Measurements from ENCODE around the gene DDX11. TPM values are rescaled to one million over a fixed set of nuclear protein-coding genes. Genes with fewer than 3 reads are reported as not detected.
"Not testable (repeated sequence)": the region's sequence is repeated elsewhere in the genome, so short reads cannot be mapped to it uniquely, and the experiment has no call there.

DDX11 gene
- total RNA-seq: 10 to 100 TPM; 34.3 to 41.2 TPM

DNA sequence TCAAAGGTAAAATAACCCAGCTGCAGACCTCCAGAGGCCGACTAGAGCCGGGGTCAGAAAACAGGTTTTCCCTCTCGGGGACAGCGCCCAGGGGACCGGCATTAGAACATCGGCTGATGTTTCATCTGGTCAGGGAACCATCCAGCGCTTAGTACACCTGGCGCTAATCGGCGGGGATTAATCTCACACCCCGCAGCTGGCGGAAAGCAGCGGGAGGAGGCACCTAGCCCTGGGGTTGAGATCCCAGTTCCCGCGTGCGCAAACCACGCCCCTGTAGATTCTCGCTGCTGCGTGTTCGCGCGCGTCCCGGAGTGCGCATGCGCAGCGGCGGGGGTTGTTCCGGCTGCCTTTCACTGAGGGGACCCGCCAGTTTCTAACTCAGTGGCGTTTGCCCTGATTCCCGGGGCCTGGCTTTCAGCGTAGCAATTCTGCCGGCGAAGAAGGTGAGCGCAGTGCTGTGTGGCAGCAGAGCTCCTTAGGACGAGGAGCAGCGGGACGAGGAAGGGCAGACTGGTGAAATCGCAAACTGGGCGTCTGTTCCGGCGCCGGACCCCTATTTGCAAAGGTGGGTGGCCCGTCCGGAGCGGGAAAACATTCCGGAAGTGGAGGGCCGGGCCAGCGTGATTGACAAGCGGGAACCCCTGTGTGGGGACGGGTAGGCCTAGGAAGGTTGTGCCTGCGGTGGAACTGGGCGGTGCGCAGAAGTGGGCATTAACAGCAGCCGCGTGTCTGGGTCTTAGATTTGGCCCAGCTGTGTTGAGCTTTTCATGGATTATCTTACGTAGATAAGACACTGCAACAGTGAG is at the start of gene DDX11:
Gene DDX11, plus strand, starts transcription at position 334 of the 806 bp plus-strand sequence. CDS start 4,534 bp downstream, outside the sequence.
- peak; percentile 95 for ATAC-seq
- peak; percentile 91 to 95 (median 94) for DNase-seq
- H3K27me3 ChIP-seq; H3K36me3 ChIP-seq (replicated peaks in 1 of 2; ENCODE audit: insufficient read depth in 1 of 2, low read depth in 2 of 2); H3K9me3 ChIP-seq; intact Hi-C loops (cut with DNase I); H3K4me1 ChIP-seq: not testable (repeated sequence)
- Histone ChIP-seq H3K4me3 (peak within 1 kb of the TSS; percentile 41 to 62), H3K27ac (peak within 1 kb of the TSS; percentile 60 to 97 (median 80))
- WGBS, 2 donors: 0% methylated on average over 18 to 58 of the region's 58 CpGs
- TF ChIP-seq CTCF (IDR thresholded peaks at IDR 0.05) (peak in 3 of 7 experiments; percentile 7 to 29 (median 16)), POLR2A (IDR thresholded peaks at IDR 0.05) (peak; percentile 8 to 59 (median 57))

- DNase-seq: no peak
- ATAC-seq: no peak
- Histone ChIP-seq H3K9me3 (no peaks in the 10 kb centered on the region), H3K4me3 (no peak overlapping the region), H3K4me1 (no peaks in the 10 kb centered on the region), H3K27ac (no peak overlapping the region), H3K27me3 (no peaks in the 10 kb centered on the region), H3K36me3 (replicated peaks in 1 of 2; ENCODE audit: insufficient read depth in 1 of 2, low read depth in 2 of 2) (no peaks in the 10 kb centered on the region)
- WGBS, 2 donors: 86 to 94% methylated on average over 7 of the region's 7 CpGs
- intact Hi-C loops (cut with DNase I): no loop called here
- TF ChIP-seq CTCF (IDR thresholded peaks at IDR 0.05) (no peak), POLR2A (IDR thresholded peaks at IDR 0.05) (no peak)
Measured at GRCh38 chr12:31026202-31026601, 47.5 kb upstream of the DDX11 start.

GRCh38 chr12:31027006-31027405 is 46.7 kb upstream of the DDX11 start:
- intact Hi-C loops (cut with DNase I); DNase-seq; H3K36me3 ChIP-seq (replicated peaks in 1 of 2; ENCODE audit: insufficient read depth in 1 of 2, low read depth in 2 of 2); H3K4me3 ChIP-seq; H3K9me3 ChIP-seq; ATAC-seq; H3K27me3 ChIP-seq; H3K4me1 ChIP-seq; H3K27ac ChIP-seq: not testable (repeated sequence)
- WGBS, 2 donors: 69 to 86% methylated on average over 5 of the region's 5 CpGs

GRCh38 chr12:31029468-31029867 is 44.2 kb upstream of the DDX11 start:
- H3K27me3 ChIP-seq: no peaks in the 10 kb centered on the region
- H3K27ac ChIP-seq: no peak overlapping the region
- TF ChIP-seq CTCF (IDR thresholded peaks at IDR 0.05) (no peak), POLR2A (IDR thresholded peaks at IDR 0.05) (no peak)
- WGBS, 2 donors: 73 to 76% methylated on average over 11 of the region's 11 CpGs
- ATAC-seq: no peak
- no peaks in the 10 kb centered on the region for H3K4me1 ChIP-seq
- H3K36me3 ChIP-seq (replicated peaks in 1 of 2; ENCODE audit: insufficient read depth in 1 of 2, low read depth in 2 of 2): no peaks in the 10 kb centered on the region
- no peak for DNase-seq
- H3K9me3 ChIP-seq: no peaks in the 10 kb centered on the region
- no peak overlapping the region for H3K4me3 ChIP-seq
- intact Hi-C loops (cut with DNase I): no loop called here

GRCh38 chr12:31029916-31030562 is 43.6 kb upstream of the DDX11 start:
- intact Hi-C loops (cut with DNase I): no loop called here
- H3K36me3 ChIP-seq (replicated peaks in 1 of 2; ENCODE audit: insufficient read depth in 1 of 2, low read depth in 2 of 2): no peaks in the 10 kb centered on the region
- ATAC-seq: no peak

More at GRCh38 chr12:31029916-31030562, 43.6 kb upstream of the DDX11 start:
- no peaks in the 10 kb centered on the region for H3K9me3 ChIP-seq
- 53 to 55% methylated on average over 6 of the region's 6 CpGs for WGBS, 2 donors
- no peaks in the 10 kb centered on the region for H3K4me1 ChIP-seq
- DNase-seq: no peak
- no peak overlapping the region for H3K4me3 ChIP-seq
- TF ChIP-seq CTCF (IDR thresholded peaks at IDR 0.05) (no peak), POLR2A (IDR thresholded peaks at IDR 0.05) (no peak)
- H3K27ac ChIP-seq: no peak overlapping the region
- no peaks in the 10 kb centered on the region for H3K27me3 ChIP-seq
